Activated CD4-positive, alpha-beta T cell treated with anti-CD3 and anti-CD28 coated beads for 36 hours (primary cell): ENCODE measurements around the gene TNIK. TPM values are rescaled to one million over a fixed set of nuclear protein-coding genes. Genes with fewer than 3 reads are reported as not detected.

Experiments used
- ATAC-seq: fragments of 200-7000 bp; cut with Tn5 transposase; one replicate; pipeline ENCODE4 v1.10.0; 2021; ENCODE audit warnings: mild to moderate bottlenecking, moderate library complexity
- CTCF ChIA-PET: fragments of 350-600 bp; sonication (Branson Sonifier 250); formaldehyde crosslinking; loops from one replicate; lab custom pipeline; 2021; ENCODE audit warnings: antibody characterized with exemption; lab: Charles Lee
- POLR2A ChIA-PET: fragments of 350-600 bp; sonication (Branson Sonifier 250); formaldehyde crosslinking; loops from one replicate; lab custom pipeline; 2021; ENCODE audit warnings: antibody characterized with exemption, inconsistent platforms; lab: Charles Lee
- DNase-seq: peaks from one replicate; pipeline ENCODE4 v3.0.0-alpha.2; 2020
- H3K27ac Mint-ChIP-seq: one replicate; pipeline ENCODE4 v1.8.0; 2021; ENCODE audit warnings: mixed read lengths
- H3K27me3 Mint-ChIP-seq: one replicate; pipeline ENCODE4 v1.8.0; 2021; ENCODE audit warnings: mixed read lengths
- H3K36me3 Mint-ChIP-seq: one replicate; pipeline ENCODE4 v1.8.0; 2021; ENCODE audit warnings: low read depth, mixed read lengths
- H3K4me1 Mint-ChIP-seq: one replicate; pipeline ENCODE4 v1.8.0; 2021; ENCODE audit warnings: mixed read lengths
- H3K4me3 Mint-ChIP-seq: one replicate; pipeline ENCODE4 v1.8.0; 2021; ENCODE audit warnings: mild to moderate bottlenecking, moderate library complexity, mixed read lengths
- H3K9me3 Mint-ChIP-seq: one replicate; pipeline ENCODE4 v1.8.0; 2021; ENCODE audit warnings: low read depth, mixed read lengths
- intact Hi-C, 2 experiments: fragments of 100-400 bp; cut with DNase I in 1 of 2; cut with micrococcal nuclease in 1 of 2; formaldehyde crosslinking; loops; one replicate each; pipeline versions ENCODE4 v1.14.2 to v1.15.1; 2022 to 2024; cut with DNase I, micrococcal nuclease
- total RNA-seq, 2 experiments: library from RNA; stranded (reverse); gene quantifications; one replicate each; pipeline ENCODE4 v1.2.3, GENCODE V29; 2021

Gene TNIK
- total RNA-seq, 2 experiments from 2014 or later: 28.8 to 34.2 TPM

GRCh38 chr3:171110715-171111114 is 349.5 kb downstream of the TNIK start:
- Mint-ChIP-seq H3K27ac (no peak overlapping the region), H3K9me3 (no peaks in the 10 kb centered on the region), H3K4me3 (no peak overlapping the region), H3K36me3 (peaks cover 18% of the 10 kb centered on the region), H3K4me1 (no peaks in the 10 kb centered on the region), H3K27me3 (no peaks in the 10 kb centered on the region)
- no peak for DNase-seq
- intact Hi-C loops: no loop called here
- no peak for ATAC-seq
- ChIA-PET POLR2A (no interaction called here), CTCF (no interaction called here)

- no peak for ATAC-seq
- no peaks in the 10 kb centered on the region for H3K27me3 Mint-ChIP-seq
- intact Hi-C loops: no loop called here
- no peak overlapping the region for H3K27ac Mint-ChIP-seq
- H3K9me3 Mint-ChIP-seq: no peaks in the 10 kb centered on the region
- H3K36me3 Mint-ChIP-seq: peaks cover 15% of the 10 kb centered on the region
- no peak for DNase-seq
- ChIA-PET POLR2A (no interaction called here), CTCF (no interaction called here)
- H3K4me3 Mint-ChIP-seq: no peak overlapping the region
- no peaks in the 10 kb centered on the region for H3K4me1 Mint-ChIP-seq
Measured at GRCh38 chr3:171108066-171108465, 352.1 kb downstream of the TNIK start.

- intact Hi-C loops: no loop called here
- Mint-ChIP-seq H3K9me3 (no peaks in the 10 kb centered on the region), H3K36me3 (peaks cover 26% of the 10 kb centered on the region), H3K4me3 (no peak overlapping the region), H3K4me1 (no peaks in the 10 kb centered on the region), H3K27me3 (no peaks in the 10 kb centered on the region), H3K27ac (no peak overlapping the region)
- DNase-seq: no peak
- no peak for ATAC-seq
- POLR2A ChIA-PET: no interaction called here
- CTCF ChIA-PET: interaction anchor here (1.0 kb wide), 1 partner anchor 18 kb away, joined by 3 read pairs; no protein-coding TSS in a partner anchor
Measured at GRCh38 chr3:171103185-171103584, 357.0 kb downstream of the TNIK start.

- Mint-ChIP-seq H3K27me3 (no peaks in the 10 kb centered on the region), H3K27ac (no peak overlapping the region), H3K36me3 (peaks cover 25% of the 10 kb centered on the region), H3K9me3 (no peaks in the 10 kb centered on the region), H3K4me3 (no peak overlapping the region), H3K4me1 (no peaks in the 10 kb centered on the region)
- ATAC-seq (no peak), DNase-seq (no peak)
- POLR2A ChIA-PET: no interaction called here
- intact Hi-C loops: no loop called here
- CTCF ChIA-PET: interaction anchor here (0.7 kb wide), 1 partner anchor 9 kb away, joined by 3 read pairs; no protein-coding TSS in a partner anchor
Measured at GRCh38 chr3:171101982-171102641, 358.1 kb downstream of the TNIK start.

- Mint-ChIP-seq H3K36me3 (peaks cover 23% of the 10 kb centered on the region), H3K27me3 (no peaks in the 10 kb centered on the region), H3K27ac (no peak overlapping the region), H3K4me1 (no peaks in the 10 kb centered on the region), H3K9me3 (no peaks in the 10 kb centered on the region), H3K4me3 (no peak overlapping the region)
- ChIA-PET CTCF (no interaction called here), POLR2A (no interaction called here)
- ATAC-seq: no peak
- DNase-seq: no peak
- intact Hi-C loops: no loop called here
Measured at GRCh38 chr3:171099911-171100310, 360.3 kb downstream of the TNIK start.

GRCh38 chr3:171095063-171095462 is 365.1 kb downstream of the TNIK start:
- CTCF ChIA-PET: no interaction called here
- peaks cover 19% of the 10 kb centered on the region for H3K36me3 Mint-ChIP-seq
- H3K4me3 Mint-ChIP-seq: no peak overlapping the region
- POLR2A ChIA-PET: no interaction called here
- no peaks in the 10 kb centered on the region for H3K27me3 Mint-ChIP-seq
- no peak for DNase-seq
- peak; percentile 55 for ATAC-seq
- no peak overlapping the region for H3K27ac Mint-ChIP-seq
- no peaks in the 10 kb centered on the region for H3K9me3 Mint-ChIP-seq
- intact Hi-C loops: no loop called here
- no peaks in the 10 kb centered on the region for H3K4me1 Mint-ChIP-seq

GRCh38 chr3:171094411-171094810 is 365.8 kb downstream of the TNIK start:
- H3K9me3 Mint-ChIP-seq: no peaks in the 10 kb centered on the region
- ChIA-PET POLR2A (no interaction called here), CTCF (interaction anchor here (0.6 kb wide), 1 partner anchor 1120 kb away, joined by 3 read pairs; no protein-coding TSS in a partner anchor)
- no peak overlapping the region for H3K27ac Mint-ChIP-seq
- intact Hi-C loops: no loop called here
- peaks cover 23% of the 10 kb centered on the region for H3K36me3 Mint-ChIP-seq
- DNase-seq (no peak), ATAC-seq (no peak)
- no peak overlapping the region for H3K4me3 Mint-ChIP-seq
- no peaks in the 10 kb centered on the region for H3K4me1 Mint-ChIP-seq
- no peaks in the 10 kb centered on the region for H3K27me3 Mint-ChIP-seq

- DNase-seq: no peak
- ChIA-PET CTCF (interaction anchor here (0.6 kb wide), 2 partner anchors 9 to 1121 kb away, joined by 3 read pairs; no protein-coding TSS in a partner anchor), POLR2A (no interaction called here)
- Mint-ChIP-seq H3K27ac (no peak overlapping the region), H3K4me3 (no peak overlapping the region), H3K36me3 (peaks cover 20% of the 10 kb centered on the region), H3K9me3 (no peaks in the 10 kb centered on the region), H3K27me3 (no peaks in the 10 kb centered on the region), H3K4me1 (no peaks in the 10 kb centered on the region)
- ATAC-seq: no peak
- intact Hi-C loops: no loop called here
Measured at GRCh38 chr3:171093462-171093861, 366.7 kb downstream of the TNIK start.

GRCh38 chr3:171092467-171092911 is 367.7 kb downstream of the TNIK start:
- POLR2A ChIA-PET: no interaction called here

GRCh38 chr3:171090321-171090720 is 369.9 kb downstream of the TNIK start:
- no peaks in the 10 kb centered on the region for H3K9me3 Mint-ChIP-seq
- H3K27me3 Mint-ChIP-seq: no peaks in the 10 kb centered on the region
- ChIA-PET POLR2A (no interaction called here), CTCF (interaction anchor here (0.6 to 1.9 kb wide), 4 partner anchors 9 to 682 kb away, joined by 3 to 6 read pairs (median 3); no protein-coding TSS in a partner anchor)
- H3K4me1 Mint-ChIP-seq: no peaks in the 10 kb centered on the region
- intact Hi-C loops: no loop called here
- DNase-seq: no peak
- no peak overlapping the region for H3K27ac Mint-ChIP-seq
- H3K36me3 Mint-ChIP-seq: peaks cover 23% of the 10 kb centered on the region
- H3K4me3 Mint-ChIP-seq: no peak overlapping the region
- ATAC-seq: no peak

More at GRCh38 chr3:171092467-171092911, 367.7 kb downstream of the TNIK start:
- no peak for ATAC-seq
- no peak overlapping the region for H3K27ac Mint-ChIP-seq
- CTCF ChIA-PET: no interaction called here
- DNase-seq: no peak
- no peaks in the 10 kb centered on the region for H3K27me3 Mint-ChIP-seq
- H3K36me3 Mint-ChIP-seq: peaks cover 21% of the 10 kb centered on the region
- H3K9me3 Mint-ChIP-seq: no peaks in the 10 kb centered on the region
- intact Hi-C loops: no loop called here
- no peaks in the 10 kb centered on the region for H3K4me1 Mint-ChIP-seq
- no peak overlapping the region for H3K4me3 Mint-ChIP-seq

GRCh38 chr3:171088964-171089754 is 371.0 kb downstream of the TNIK start:
- Mint-ChIP-seq H3K4me3 (no peak overlapping the region), H3K9me3 (no peaks in the 10 kb centered on the region), H3K27ac (no peak overlapping the region), H3K36me3 (peaks cover 27% of the 10 kb centered on the region), H3K4me1 (no peaks in the 10 kb centered on the region), H3K27me3 (no peaks in the 10 kb centered on the region)
- intact Hi-C loops: no loop called here
- CTCF ChIA-PET: interaction anchor here (0.8 to 1.9 kb wide), 3 partner anchors 10 to 478 kb away, joined by 3 to 6 read pairs (median 3); no protein-coding TSS in a partner anchor
- POLR2A ChIA-PET: no interaction called here
- ATAC-seq: peak; percentile 74
- DNase-seq: no peak
